Measurements from ENCODE around the gene OSGEP. TPM values are rescaled to one million over a fixed set of nuclear protein-coding genes. Genes with fewer than 3 reads are reported as not detected.

The OSGEP gene
- total RNA-seq, 1 experiment from 2014 or later = 50.8 TPM

DNA sequence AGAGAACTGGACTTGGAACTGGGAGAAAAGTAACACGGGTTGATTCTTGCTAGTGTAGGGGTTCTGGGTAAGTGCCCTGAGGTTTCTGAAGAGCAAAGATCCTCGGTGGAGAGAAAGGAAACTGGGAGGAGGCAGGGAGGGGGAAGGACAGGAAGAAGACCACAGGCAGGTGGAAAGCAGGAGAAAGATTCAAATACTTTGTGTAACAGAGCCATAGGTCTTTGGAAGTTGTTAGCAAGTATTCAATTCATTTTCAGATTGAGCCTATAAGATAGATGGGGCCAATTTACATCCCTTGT lies 15.9 kb upstream of the OSGEP start:
- DNase-seq = no peak
- Histone ChIP-seq H3K4me1 (ENCODE audit: insufficient read depth, low read length) (no peaks in the 10 kb centered on the region), H3K27me3 (ENCODE audit: insufficient read depth, low read length) (no peaks in the 10 kb centered on the region; the same call in 1 of the 2 replicates), H3K4me2 (ENCODE audit: insufficient read depth, insufficient read length, low read length) (peak overlapping the region; percentile 96), H4K20me1 (ENCODE audit: control insufficient read depth, insufficient read depth, insufficient read length) (peaks cover 2% of the 10 kb centered on the region), H3K9ac (ENCODE audit: extremely low read depth, insufficient read length, low read length) (peak overlapping the region; percentile 87), H3K56ac (ENCODE audit: insufficient read length, low read depth, low read length) (no peak overlapping the region), H2BK15ac (ENCODE audit: low read depth, low read length) (no peak overlapping the region), H3T11ph (ENCODE audit: low read length) (no peak overlapping the region), H3K79me2 (ENCODE audit: insufficient read depth, low read length) (peaks cover 11% of the 10 kb centered on the region; the same call in 1 of the 2 replicates), H2AK5ac (ENCODE audit: insufficient read length, low read length) (no peak overlapping the region), H4K91ac (ENCODE audit: insufficient read length, low read depth, low read length) (no peak overlapping the region), H3K79me1 (ENCODE audit: insufficient read depth, low read depth, low read length, poor library complexity, severe bottlenecking) (peaks cover 9% of the 10 kb centered on the region), H3K4ac (ENCODE audit: low read depth, low read length) (no peak overlapping the region), H3K27ac (ENCODE audit: insufficient read length, low read depth, low read length) (no peak overlapping the region), H4K5ac (ENCODE audit: insufficient read length, low read depth, low read length) (no peak overlapping the region), H3K23me2 (ENCODE audit: insufficient read length, low read depth, low read length, poor library complexity, severe bottlenecking) (peaks cover 15% of the 10 kb centered on the region), H2BK12ac (ENCODE audit: insufficient read length, low read depth, low read length) (no peak overlapping the region), H2BK120ac (ENCODE audit: low read depth, low read length, poor library complexity, severe bottlenecking) (peak overlapping the region; percentile 16), H3K14ac (ENCODE audit: insufficient read depth, low read length) (peak overlapping the region; percentile 64; the same call in 1 of the 2 replicates), H4K8ac (replicated peaks; ENCODE audit: insufficient read length, low read depth, low read length) (no peak overlapping the region), H2BK5ac (ENCODE audit: insufficient read length, low read length) (no peak overlapping the region), H2BK20ac (ENCODE audit: low read depth, low read length, poor library complexity, severe bottlenecking) (no peak overlapping the region), H3K9me3 (ENCODE audit: control insufficient read depth, low read depth, low read length) (no peaks in the 10 kb centered on the region), H3K23ac (ENCODE audit: insufficient read length, low read depth, low read length) (no peak overlapping the region), H3K18ac (ENCODE audit: insufficient read length, low read depth, low read length) (no peak overlapping the region), H2AFZ (ENCODE audit: low read length) (no peak overlapping the region)
- Mint-ChIP-seq H3K27ac (peak overlapping the region; percentile 0 to 42 (median 24); a peak in 4 of 7 replicates), H3K27me3 (ENCODE audit: low read depth) (no peaks in the 10 kb centered on the region), H3K36me3 (ENCODE audit: insufficient read depth in 1 of 3, low read depth in 3 of 3) (peaks cover 33 to 51% (median 42%) of the 10 kb centered on the region in 3 experiments; a peak in 6 of 7 replicates), H3K9me3 (no peaks in the 10 kb centered on the region), H3K4me3 (peak overlapping the region; percentile 97), H3K4me1 (peaks cover 20 to 21% of the 10 kb centered on the region in 2 experiments)
- TF ChIP-seq, protein P1, sequence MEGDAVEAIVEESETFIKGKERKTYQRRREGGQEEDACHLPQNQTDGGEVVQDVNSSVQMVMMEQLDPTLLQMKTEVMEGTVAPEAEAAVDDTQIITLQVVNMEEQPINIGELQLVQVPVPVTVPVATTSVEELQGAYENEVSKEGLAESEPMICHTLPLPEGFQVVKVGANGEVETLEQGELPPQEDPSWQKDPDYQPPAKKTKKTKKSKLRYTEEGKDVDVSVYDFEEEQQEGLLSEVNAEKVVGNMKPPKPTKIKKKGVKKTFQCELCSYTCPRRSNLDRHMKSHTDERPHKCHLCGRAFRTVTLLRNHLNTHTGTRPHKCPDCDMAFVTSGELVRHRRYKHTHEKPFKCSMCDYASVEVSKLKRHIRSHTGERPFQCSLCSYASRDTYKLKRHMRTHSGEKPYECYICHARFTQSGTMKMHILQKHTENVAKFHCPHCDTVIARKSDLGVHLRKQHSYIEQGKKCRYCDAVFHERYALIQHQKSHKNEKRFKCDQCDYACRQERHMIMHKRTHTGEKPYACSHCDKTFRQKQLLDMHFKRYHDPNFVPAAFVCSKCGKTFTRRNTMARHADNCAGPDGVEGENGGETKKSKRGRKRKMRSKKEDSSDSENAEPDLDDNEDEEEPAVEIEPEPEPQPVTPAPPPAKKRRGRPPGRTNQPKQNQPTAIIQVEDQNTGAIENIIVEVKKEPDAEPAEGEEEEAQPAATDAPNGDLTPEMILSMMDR (conservative IDR thresholded peaks at IDR 0.05) = no peak
- no CpG with 5 or more reads among the region's 2 CpGs for WGBS (ENCODE audit: extremely low coverage, insufficient read length, low lambda C conversion rate)
